ENCODE results near the gene SUOX.

DNA sequence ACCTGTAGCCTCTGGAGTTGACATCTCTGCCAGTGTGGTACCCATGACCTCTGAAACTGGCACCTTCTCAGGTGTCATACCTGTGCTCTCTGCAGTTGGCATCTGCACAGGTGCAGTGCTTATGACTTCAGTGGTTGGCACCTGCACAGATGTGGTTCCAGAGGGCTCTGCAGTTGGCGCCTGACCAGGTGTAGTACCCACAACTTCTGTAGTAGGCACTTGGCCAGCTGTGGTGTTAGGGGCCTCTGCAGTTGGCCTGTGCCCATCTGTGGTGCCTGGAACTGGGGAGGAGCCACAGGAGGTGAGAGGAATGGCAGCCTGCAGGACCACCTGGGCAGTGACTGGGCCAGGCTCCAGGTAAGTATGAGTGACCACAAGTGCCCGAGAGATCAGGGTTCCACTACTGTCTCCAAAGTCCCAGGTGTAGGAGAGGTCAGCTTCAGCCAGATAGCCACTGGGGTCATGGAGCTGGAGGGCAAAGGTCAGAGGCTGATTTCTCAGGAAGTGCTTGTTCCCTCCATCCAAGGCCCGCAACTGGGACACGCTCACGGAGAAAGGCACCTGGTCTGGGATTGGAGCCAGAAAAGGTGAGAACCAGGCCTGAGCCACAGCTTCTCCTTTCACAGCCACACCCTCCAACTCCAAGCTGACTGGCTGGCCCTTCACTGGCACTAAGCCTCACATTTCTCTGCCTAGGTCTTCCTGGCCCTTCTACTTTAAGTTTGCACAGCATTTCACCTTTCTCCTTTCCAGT lies 39.8 kb upstream of the SUOX start:
- TF ChIP-seq, protein P1, sequence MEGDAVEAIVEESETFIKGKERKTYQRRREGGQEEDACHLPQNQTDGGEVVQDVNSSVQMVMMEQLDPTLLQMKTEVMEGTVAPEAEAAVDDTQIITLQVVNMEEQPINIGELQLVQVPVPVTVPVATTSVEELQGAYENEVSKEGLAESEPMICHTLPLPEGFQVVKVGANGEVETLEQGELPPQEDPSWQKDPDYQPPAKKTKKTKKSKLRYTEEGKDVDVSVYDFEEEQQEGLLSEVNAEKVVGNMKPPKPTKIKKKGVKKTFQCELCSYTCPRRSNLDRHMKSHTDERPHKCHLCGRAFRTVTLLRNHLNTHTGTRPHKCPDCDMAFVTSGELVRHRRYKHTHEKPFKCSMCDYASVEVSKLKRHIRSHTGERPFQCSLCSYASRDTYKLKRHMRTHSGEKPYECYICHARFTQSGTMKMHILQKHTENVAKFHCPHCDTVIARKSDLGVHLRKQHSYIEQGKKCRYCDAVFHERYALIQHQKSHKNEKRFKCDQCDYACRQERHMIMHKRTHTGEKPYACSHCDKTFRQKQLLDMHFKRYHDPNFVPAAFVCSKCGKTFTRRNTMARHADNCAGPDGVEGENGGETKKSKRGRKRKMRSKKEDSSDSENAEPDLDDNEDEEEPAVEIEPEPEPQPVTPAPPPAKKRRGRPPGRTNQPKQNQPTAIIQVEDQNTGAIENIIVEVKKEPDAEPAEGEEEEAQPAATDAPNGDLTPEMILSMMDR (IDR thresholded peaks at IDR 0.05), result no peak
- TF ChIP-seq POLR2A (IDR thresholded peaks at IDR 0.05) (no peak), POLR2AphosphoS5 (IDR thresholded peaks at IDR 0.05) (no peak)
